PC-9 (cell line): ENCODE measurements around the gene SALL3. TPM values are rescaled to one million over a fixed set of nuclear protein-coding genes. Genes with fewer than 3 reads are reported as not detected.

Experiments
- BruUV-seq: library from RNA; stranded (reverse); fragments of 400-500 nt; replicated peaks from 2 replicates; lab custom pipeline; 2021; lab: Mats Ljungman, UMichigan
- CTCF ChIA-PET: fragments of 300-600 bp; sonication (Branson Sonifier 250); formaldehyde crosslinking; loops from one replicate; lab custom pipeline; 2022; ENCODE audit warnings: antibody characterized with exemption; lab: Charles Lee
- POLR2A ChIA-PET: fragments of 300-600 bp; sonication (Branson Sonifier 250); formaldehyde crosslinking; loops from one replicate; lab custom pipeline; 2022; ENCODE audit warnings: antibody characterized with exemption; ENCODE audit not compliant: unreplicated experiment; lab: Charles Lee
- DNase-seq, 2 experiments: peaks; one replicate each; pipeline versions ENCODE4 v3.0.0 to v3.0.0-alpha.2; 2015 to 2022; ENCODE audit warnings: mixed read lengths in 1 of 2
- H2AFZ ChIP-seq: fragments of 200-600 bp; sonication (generic); 2 replicates; pipeline ENCODE4 v1.8.1; 2017; ENCODE audit warnings: antibody characterized with exemption
- H3F3A ChIP-seq: fragments of 200-600 bp; sonication (generic); 2 replicates; pipeline ENCODE4 v1.8.1; 2017; ENCODE audit warnings: antibody characterized with exemption, mild to moderate bottlenecking, low read depth; ENCODE audit not compliant: insufficient read depth
- H3K27ac ChIP-seq: fragments of 200-600 bp; sonication (generic); 2 replicates; pipeline ENCODE4 v1.6.1; 2016; ENCODE audit warnings: mixed run types
- H3K27me3 ChIP-seq: fragments of 200-600 bp; sonication (generic); 2 replicates; pipeline ENCODE4 v1.6.1; 2016; ENCODE audit warnings: low read depth, mixed run types; ENCODE audit not compliant: insufficient read depth
- H3K36me3 ChIP-seq: fragments of 200-600 bp; sonication (generic); 2 replicates; pipeline ENCODE4 v1.6.1; 2016; ENCODE audit warnings: low read depth, mixed run types
- H3K4me1 ChIP-seq: fragments of 200-600 bp; sonication (generic); replicated peaks from 2 replicates; pipeline ENCODE4 v1.6.1; 2016; ENCODE audit warnings: mixed run types; ENCODE audit not compliant: insufficient read depth
- H3K4me2 ChIP-seq: fragments of 200-600 bp; sonication (generic); 2 replicates; pipeline ENCODE4 v1.6.1; 2017; ENCODE audit warnings: mixed run types
- H3K4me3 ChIP-seq: fragments of 200-600 bp; sonication (generic); 2 replicates; pipeline ENCODE4 v1.6.1; 2016; ENCODE audit warnings: mixed run types
- H3K79me2 ChIP-seq: fragments of 200-600 bp; sonication (generic); 2 replicates; pipeline ENCODE4 v1.6.1; 2017; ENCODE audit warnings: low read depth, mixed run types
- H3K9me2 ChIP-seq: fragments of 200-600 bp; sonication (generic); 2 replicates; pipeline ENCODE4 v1.8.1; 2017; ENCODE audit warnings: mild to moderate bottlenecking; ENCODE audit not compliant: insufficient read depth
- H3K9me3 ChIP-seq: fragments of 200-600 bp; sonication (generic); 2 replicates; pipeline ENCODE4 v1.8.1; 2016; ENCODE audit warnings: low read depth; ENCODE audit not compliant: insufficient read depth
- H4K20me1 ChIP-seq: fragments of 200-600 bp; sonication (generic); 2 replicates; pipeline ENCODE4 v1.8.1; 2017; ENCODE audit not compliant: insufficient read depth
- EZH2 ChIP-seq: fragments of 200-600 bp; sonication (generic); IDR thresholded peaks from 2 replicates; pipeline ENCODE4 v1.8.0; 2017; ENCODE audit warnings: antibody characterized with exemption, low read depth
- intact Hi-C: fragments of 100-400 bp; cut with micrococcal nuclease; formaldehyde crosslinking; loops from one replicate; pipeline ENCODE4 v1.10.0; 2022; ENCODE audit not compliant: unreplicated experiment
- total RNA-seq: library from RNA; stranded (reverse); gene quantifications from 2 replicates; pipeline ENCODE4 v1.2.3, GENCODE V29; 2021
- TF ChIP-seq, protein P1 (sequence below): fragments of 200-600 bp; sonication (generic); conservative IDR thresholded peaks from 2 replicates; pipeline ENCODE4 v1.6.1; 2017; ENCODE audit warnings: mixed run types, antibody characterized with exemption, mild to moderate bottlenecking, moderate library complexity

The SALL3 gene
- total RNA-seq, 1 experiment from 2014 or later, result not detected

DNA sequence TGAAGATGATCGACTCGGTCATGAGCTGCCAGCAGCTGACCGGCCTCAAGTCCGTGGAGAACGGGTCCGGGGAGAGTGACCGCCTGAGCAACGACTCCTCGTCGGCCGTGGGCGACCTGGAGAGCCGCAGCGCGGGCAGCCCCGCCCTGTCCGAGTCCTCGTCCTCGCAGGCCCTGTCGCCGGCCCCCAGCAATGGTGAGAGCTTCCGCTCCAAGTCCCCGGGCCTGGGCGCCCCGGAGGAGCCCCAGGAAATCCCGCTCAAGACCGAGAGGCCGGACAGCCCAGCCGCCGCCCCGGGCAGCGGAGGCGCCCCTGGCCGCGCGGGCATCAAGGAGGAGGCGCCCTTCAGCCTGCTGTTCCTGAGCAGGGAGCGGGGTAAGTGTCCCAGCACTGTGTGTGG, 14.9 kb downstream of the SALL3 start:
- intact Hi-C loops, result no loop called here
- H3K27ac ChIP-seq, result no peak overlapping the region
- CTCF ChIA-PET, result no interaction called here
- no peaks in the 10 kb centered on the region for H3K36me3 ChIP-seq
- no peaks in the 10 kb centered on the region for H3F3A ChIP-seq
- H3K9me2 ChIP-seq, result no peaks in the 10 kb centered on the region
- no peaks in the 10 kb centered on the region for H3K9me3 ChIP-seq
- no peaks in the 10 kb centered on the region for H3K4me1 ChIP-seq
- H2AFZ ChIP-seq, result no peak overlapping the region
- H3K4me3 ChIP-seq, result no peak overlapping the region
- BruUV-seq, result no TSS peak
- no peaks in the 10 kb centered on the region for H3K79me2 ChIP-seq
- TF ChIP-seq, protein P1, sequence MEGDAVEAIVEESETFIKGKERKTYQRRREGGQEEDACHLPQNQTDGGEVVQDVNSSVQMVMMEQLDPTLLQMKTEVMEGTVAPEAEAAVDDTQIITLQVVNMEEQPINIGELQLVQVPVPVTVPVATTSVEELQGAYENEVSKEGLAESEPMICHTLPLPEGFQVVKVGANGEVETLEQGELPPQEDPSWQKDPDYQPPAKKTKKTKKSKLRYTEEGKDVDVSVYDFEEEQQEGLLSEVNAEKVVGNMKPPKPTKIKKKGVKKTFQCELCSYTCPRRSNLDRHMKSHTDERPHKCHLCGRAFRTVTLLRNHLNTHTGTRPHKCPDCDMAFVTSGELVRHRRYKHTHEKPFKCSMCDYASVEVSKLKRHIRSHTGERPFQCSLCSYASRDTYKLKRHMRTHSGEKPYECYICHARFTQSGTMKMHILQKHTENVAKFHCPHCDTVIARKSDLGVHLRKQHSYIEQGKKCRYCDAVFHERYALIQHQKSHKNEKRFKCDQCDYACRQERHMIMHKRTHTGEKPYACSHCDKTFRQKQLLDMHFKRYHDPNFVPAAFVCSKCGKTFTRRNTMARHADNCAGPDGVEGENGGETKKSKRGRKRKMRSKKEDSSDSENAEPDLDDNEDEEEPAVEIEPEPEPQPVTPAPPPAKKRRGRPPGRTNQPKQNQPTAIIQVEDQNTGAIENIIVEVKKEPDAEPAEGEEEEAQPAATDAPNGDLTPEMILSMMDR, result no peak
- H3K4me2 ChIP-seq, result no peak overlapping the region
- POLR2A ChIA-PET, result no interaction called here
- no peak for DNase-seq
- no peaks in the 10 kb centered on the region for H4K20me1 ChIP-seq
- peaks cover 33% of the 10 kb centered on the region for H3K27me3 ChIP-seq

DNA sequence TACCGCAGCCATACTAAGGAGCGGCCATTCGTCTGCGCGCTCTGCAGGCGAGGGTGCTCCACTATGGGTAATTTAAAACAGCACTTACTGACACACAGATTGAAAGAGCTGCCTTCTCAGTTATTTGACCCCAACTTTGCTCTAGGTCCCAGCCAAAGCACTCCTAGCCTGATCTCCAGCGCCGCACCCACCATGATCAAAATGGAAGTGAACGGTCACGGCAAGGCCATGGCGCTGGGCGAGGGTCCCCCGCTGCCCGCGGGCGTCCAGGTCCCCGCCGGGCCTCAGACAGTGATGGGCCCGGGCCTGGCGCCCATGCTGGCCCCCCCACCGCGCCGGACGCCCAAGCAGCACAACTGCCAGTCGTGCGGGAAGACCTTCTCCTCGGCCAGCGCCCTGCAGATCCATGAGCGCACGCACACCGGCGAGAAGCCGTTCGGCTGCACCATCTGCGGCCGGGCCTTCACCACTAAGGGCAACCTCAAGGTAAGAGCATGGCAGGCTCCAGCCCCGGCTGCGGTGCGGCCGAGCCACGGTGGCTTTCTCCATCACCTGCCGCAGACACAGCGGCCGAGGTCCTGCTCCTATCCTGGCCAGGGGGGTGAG, 15.5 kb downstream of the SALL3 start:
- Histone ChIP-seq H3K36me3 (no peaks in the 10 kb centered on the region), H3K4me3 (no peak overlapping the region), H3K27me3 (peaks cover 38% of the 10 kb centered on the region), H2AFZ (no peak overlapping the region), H3K9me2 (no peaks in the 10 kb centered on the region), H3K4me1 (no peaks in the 10 kb centered on the region), H4K20me1 (no peaks in the 10 kb centered on the region), H3K9me3 (no peaks in the 10 kb centered on the region), H3K4me2 (no peak overlapping the region), H3K27ac (no peak overlapping the region), H3F3A (no peaks in the 10 kb centered on the region), H3K79me2 (no peaks in the 10 kb centered on the region)
- no peak for DNase-seq
- CTCF ChIA-PET, result no interaction called here
- no TSS peak for BruUV-seq
- POLR2A ChIA-PET, result no interaction called here
- intact Hi-C loops, result no loop called here
- no peak for TF ChIP-seq EZH2
- TF ChIP-seq, protein P1, result no peak

DNA sequence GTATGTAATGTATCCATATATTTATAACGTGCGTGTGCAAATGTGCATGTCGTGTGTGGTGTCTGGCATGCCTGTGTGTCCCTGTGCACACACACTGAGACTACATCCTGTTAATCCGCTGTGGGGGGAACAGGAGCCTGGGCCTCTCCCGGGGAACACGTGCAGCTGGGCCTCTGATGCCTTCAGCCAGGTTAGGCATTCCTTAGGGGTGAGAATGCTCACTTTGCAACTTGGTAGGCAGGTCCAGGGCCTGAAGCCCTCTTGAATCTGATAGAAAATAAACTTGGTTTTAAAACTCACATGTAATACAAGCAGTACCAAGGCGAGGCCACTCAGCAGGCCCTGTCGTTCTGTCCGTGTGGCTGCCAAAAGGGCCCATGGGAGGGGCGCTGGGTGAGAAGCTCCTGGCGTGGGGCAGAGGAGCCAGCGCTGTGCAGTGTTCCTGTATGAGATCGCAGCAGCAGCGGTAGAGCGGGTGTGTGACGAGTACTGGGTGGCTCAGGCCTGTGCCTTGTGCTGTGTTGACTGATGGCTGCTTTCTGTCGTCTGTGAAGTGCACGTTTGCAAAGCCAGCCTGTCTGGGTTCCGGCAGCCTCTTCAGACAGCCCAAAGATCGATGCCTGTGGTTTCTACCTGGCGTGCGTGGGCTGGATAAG, 16.2 kb downstream of the SALL3 start:
- ChIA-PET CTCF (no interaction called here), POLR2A (no interaction called here)
- no peaks in the 10 kb centered on the region for H3K9me2 ChIP-seq
- intact Hi-C loops, result no loop called here
- H3K27ac ChIP-seq, result no peak overlapping the region
- H3K27me3 ChIP-seq, result peaks cover 45% of the 10 kb centered on the region
- no peak overlapping the region for H3K4me3 ChIP-seq
- no TSS peak for BruUV-seq
- no peaks in the 10 kb centered on the region for H3K4me1 ChIP-seq
- no peak overlapping the region for H2AFZ ChIP-seq
- no peaks in the 10 kb centered on the region for H3K36me3 ChIP-seq
- TF ChIP-seq, protein P1, result no peak
- no peak for TF ChIP-seq EZH2
- no peaks in the 10 kb centered on the region for H3K79me2 ChIP-seq
- H3K4me2 ChIP-seq, result no peak overlapping the region
- no peaks in the 10 kb centered on the region for H3K9me3 ChIP-seq
- H4K20me1 ChIP-seq, result no peaks in the 10 kb centered on the region
- no peaks in the 10 kb centered on the region for H3F3A ChIP-seq
- DNase-seq, result no peak
